ENCODE measurements around the gene NR3C2. TPM values are rescaled to one million over a fixed set of nuclear protein-coding genes. Genes with fewer than 3 reads are reported as not detected.

NR3C2 gene
- total RNA-seq, 1 donor from 2014 or later, result 42.3 TPM

DNA sequence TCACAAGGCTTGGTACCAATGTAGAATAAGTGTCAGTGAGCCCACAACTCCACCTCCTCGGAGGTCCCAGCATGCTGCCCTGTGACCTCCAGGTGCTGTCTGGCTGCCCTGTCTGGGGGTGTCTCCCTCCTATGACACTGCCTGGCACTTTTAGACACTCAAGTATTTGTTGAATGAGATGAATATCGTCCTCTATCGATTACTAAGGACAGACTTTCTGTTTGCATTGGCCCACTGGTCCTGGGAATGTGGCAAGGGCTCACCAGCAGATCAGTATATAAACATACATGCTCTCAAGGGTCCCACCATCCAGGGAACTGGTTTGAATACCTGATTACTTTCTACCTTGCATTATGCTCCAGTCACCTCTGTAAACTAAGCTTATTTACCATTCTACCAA is 333.0 kb downstream of the NR3C2 start:
- peaks cover 0 to 9% of the 10 kb centered on the region in 2 donors for H3K9me3 ChIP-seq
- no peaks in the 10 kb centered on the region for H3K27me3 ChIP-seq
- no peaks in the 10 kb centered on the region for H3K4me1 ChIP-seq
- H3K36me3 ChIP-seq, result peaks cover 0 to 35% of the 10 kb centered on the region in 2 donors
- no peak overlapping the region for H3K27ac ChIP-seq
- no peak for DNase-seq (ENCODE audit: low spot score in 2 of 2)
- H3K4me3 ChIP-seq, result no peak overlapping the region
- intact Hi-C loops (cut with DNase I), result no loop called here
- TF ChIP-seq, protein P1, sequence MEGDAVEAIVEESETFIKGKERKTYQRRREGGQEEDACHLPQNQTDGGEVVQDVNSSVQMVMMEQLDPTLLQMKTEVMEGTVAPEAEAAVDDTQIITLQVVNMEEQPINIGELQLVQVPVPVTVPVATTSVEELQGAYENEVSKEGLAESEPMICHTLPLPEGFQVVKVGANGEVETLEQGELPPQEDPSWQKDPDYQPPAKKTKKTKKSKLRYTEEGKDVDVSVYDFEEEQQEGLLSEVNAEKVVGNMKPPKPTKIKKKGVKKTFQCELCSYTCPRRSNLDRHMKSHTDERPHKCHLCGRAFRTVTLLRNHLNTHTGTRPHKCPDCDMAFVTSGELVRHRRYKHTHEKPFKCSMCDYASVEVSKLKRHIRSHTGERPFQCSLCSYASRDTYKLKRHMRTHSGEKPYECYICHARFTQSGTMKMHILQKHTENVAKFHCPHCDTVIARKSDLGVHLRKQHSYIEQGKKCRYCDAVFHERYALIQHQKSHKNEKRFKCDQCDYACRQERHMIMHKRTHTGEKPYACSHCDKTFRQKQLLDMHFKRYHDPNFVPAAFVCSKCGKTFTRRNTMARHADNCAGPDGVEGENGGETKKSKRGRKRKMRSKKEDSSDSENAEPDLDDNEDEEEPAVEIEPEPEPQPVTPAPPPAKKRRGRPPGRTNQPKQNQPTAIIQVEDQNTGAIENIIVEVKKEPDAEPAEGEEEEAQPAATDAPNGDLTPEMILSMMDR (IDR thresholded peaks at IDR 0.05), result no peak

DNA sequence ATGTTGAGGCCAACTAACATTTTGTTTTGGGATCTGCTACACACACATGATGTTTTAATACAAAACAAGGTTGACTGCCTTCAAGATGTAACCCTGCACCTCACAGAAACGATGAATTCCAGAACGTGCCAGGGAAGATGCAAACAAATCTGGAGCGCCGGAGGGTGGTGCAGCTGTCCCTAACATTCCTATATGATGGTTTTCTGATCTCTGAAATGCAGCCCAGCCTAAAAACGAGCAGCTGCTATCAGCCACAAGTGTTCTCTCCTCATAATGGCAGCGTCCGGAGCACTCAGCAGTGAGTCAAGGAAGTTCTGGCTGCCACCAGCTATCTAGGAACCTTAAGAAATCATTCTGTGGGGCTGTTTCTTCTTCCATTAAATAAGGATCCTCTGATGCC is 333.4 kb downstream of the NR3C2 start:
- H3K27ac ChIP-seq, result no peak overlapping the region
- intact Hi-C loops (cut with DNase I), result no loop called here
- H3K36me3 ChIP-seq, result peaks cover 0 to 32% of the 10 kb centered on the region in 2 donors

DNA sequence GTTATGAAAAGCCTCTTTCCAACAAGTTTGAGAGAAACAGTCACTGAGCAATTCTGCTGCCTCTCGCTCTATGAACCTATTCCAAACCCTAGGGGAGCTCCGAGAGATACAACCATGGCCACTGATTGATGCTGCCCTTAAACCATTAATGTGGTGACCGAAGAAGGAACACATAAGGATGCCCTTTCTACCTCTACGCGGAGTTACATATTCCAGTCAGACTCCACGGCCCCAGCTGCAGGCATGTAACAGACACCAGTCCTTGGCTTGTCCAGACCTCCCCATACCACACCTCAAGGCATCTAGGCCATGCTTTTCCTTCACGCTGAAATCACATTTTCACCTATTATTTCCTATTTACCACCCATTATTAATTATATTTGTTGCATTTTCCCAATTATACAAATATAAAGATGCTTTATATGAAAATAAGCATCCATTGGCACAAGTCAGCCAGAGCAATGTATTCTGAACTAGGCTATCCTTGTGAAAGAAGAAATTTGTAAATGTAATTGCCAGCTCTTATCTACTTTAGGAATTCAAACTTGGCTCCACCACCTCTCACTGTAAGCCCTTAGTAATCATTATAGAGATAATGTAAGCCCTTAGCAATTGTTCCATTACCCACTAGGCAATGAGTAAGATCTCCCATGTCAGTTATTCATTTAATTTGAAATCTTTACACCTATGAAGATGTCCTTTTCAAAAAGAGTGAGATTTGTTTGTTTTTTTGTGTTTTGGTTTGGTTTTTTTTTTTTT is 338.4 kb downstream of the NR3C2 start:
- Histone ChIP-seq H3K27ac (no peak overlapping the region), H3K27me3 (no peaks in the 10 kb centered on the region), H3K4me1 (no peaks in the 10 kb centered on the region), H3K4me3 (no peak overlapping the region), H3K9me3 (peaks cover 0 to 9% of the 10 kb centered on the region in 2 donors), H3K36me3 (peaks cover 3 to 26% of the 10 kb centered on the region in 2 donors)
- DNase-seq (ENCODE audit: low spot score in 2 of 2), result no peak
- TF ChIP-seq, protein P1 (IDR thresholded peaks at IDR 0.05), result no peak
- intact Hi-C loops (cut with DNase I), result no loop called here

More for the DNA sequence above, 333.4 kb downstream of the NR3C2 start:
- peaks cover 0 to 9% of the 10 kb centered on the region in 2 donors for H3K9me3 ChIP-seq
- TF ChIP-seq, protein P1 (IDR thresholded peaks at IDR 0.05), result no peak
- no peaks in the 10 kb centered on the region for H3K4me1 ChIP-seq
- H3K27me3 ChIP-seq, result no peaks in the 10 kb centered on the region
- DNase-seq (ENCODE audit: low spot score in 2 of 2), result no peak
- H3K4me3 ChIP-seq, result no peak overlapping the region

DNA sequence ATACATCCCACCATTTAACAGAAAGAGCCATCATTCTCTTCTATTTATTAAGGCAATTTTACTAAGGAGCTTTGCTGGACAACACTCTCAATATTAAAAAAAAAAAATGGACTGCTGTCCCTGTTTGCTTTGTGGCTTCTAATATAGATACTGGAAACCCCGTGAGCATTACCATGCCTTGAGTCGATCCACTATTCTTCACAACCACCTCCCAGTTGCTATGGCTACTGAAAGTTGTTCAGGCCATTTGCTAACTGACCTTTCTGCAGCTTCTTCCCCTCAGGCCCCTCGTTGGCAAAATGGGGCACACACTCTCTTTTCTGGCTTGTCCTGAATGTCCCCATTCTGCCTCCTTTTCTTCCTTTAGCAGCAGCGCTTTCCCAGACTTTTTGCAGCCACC is 340.4 kb downstream of the NR3C2 start:
- no peaks in the 10 kb centered on the region for H3K27me3 ChIP-seq
- no peaks in the 10 kb centered on the region for H3K4me1 ChIP-seq
- peaks cover 3 to 17% of the 10 kb centered on the region in 2 donors for H3K36me3 ChIP-seq
- TF ChIP-seq, protein P1 (IDR thresholded peaks at IDR 0.05), result no peak
- intact Hi-C loops (cut with DNase I), result no loop called here
- H3K4me3 ChIP-seq, result no peak overlapping the region
- DNase-seq (ENCODE audit: low spot score in 2 of 2), result no peak
- no peak overlapping the region for H3K27ac ChIP-seq
- peaks cover 0 to 5% of the 10 kb centered on the region in 2 donors for H3K9me3 ChIP-seq

DNA sequence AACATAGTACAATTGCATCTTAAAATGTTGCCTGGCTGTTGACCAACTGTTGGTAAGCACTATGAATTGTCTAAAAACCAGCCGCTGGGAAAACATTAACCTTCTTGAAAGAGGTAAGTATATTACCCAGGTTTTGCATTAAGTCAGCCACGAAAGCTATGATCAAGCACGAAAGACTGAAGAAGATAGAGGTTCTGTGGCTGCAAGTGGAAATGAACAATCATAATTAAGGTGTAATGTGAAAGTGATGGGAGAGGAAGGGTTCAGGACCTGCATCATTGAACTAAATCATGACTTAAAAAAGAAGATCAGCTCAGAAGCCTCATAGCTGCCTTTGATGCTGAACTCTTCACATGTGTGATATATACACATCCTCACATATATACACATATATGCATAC is 341.0 kb downstream of the NR3C2 start:
- no peak for DNase-seq (ENCODE audit: low spot score in 2 of 2)
- Histone ChIP-seq H3K27ac (no peak overlapping the region), H3K36me3 (peaks cover 3 to 17% of the 10 kb centered on the region in 2 donors), H3K27me3 (no peaks in the 10 kb centered on the region), H3K4me1 (no peaks in the 10 kb centered on the region), H3K9me3 (no peaks in the 10 kb centered on the region), H3K4me3 (no peak overlapping the region)
- intact Hi-C loops (cut with DNase I), result no loop called here
- TF ChIP-seq, protein P1 (IDR thresholded peaks at IDR 0.05), result no peak

Data from ascending aorta (tissue), 2 donors.